ENCODE data around the gene DAB2IP.

DAB2IP gene

GRCh38 chr9:121818016-121818661 lies 166.7 kb downstream of the DAB2IP start:
- no peak for DNase-seq (ENCODE audit: low spot score)

- DNase-seq (ENCODE audit: low spot score) = no peak
These were observed 167.5 kb downstream of the DAB2IP start for GRCh38 chr9:121818841-121819427.

GRCh38 chr9:121819428-121820231 lies 168.2 kb downstream of the DAB2IP start:
- peak; percentile 72 for DNase-seq (ENCODE audit: low spot score)

GRCh38 chr9:121820286-121821005 lies 169.0 kb downstream of the DAB2IP start:
- DNase-seq (ENCODE audit: low spot score) = no peak

- DNase-seq (ENCODE audit: low spot score) = no peak
These were observed 169.9 kb downstream of the DAB2IP start for GRCh38 chr9:121821326-121821725.

- DNase-seq (ENCODE audit: low spot score) = no peak
These were observed 171.0 kb downstream of the DAB2IP start for GRCh38 chr9:121822093-121823085.

GRCh38 chr9:121823451-121824169 lies 172.2 kb downstream of the DAB2IP start:
- no peak for DNase-seq (ENCODE audit: low spot score)

- DNase-seq (ENCODE audit: low spot score) = no peak
These were observed 173.2 kb downstream of the DAB2IP start for GRCh38 chr9:121824651-121825030.

GRCh38 chr9:121825031-121825691 lies 173.7 kb downstream of the DAB2IP start:
- no peak for DNase-seq (ENCODE audit: low spot score)

GRCh38 chr9:121826711-121827110 lies 175.3 kb downstream of the DAB2IP start:
- no peak for DNase-seq (ENCODE audit: low spot score)

- DNase-seq (ENCODE audit: low spot score) = no peak
These were observed 176.0 kb downstream of the DAB2IP start for GRCh38 chr9:121827251-121827967.

GRCh38 chr9:121830441-121831140 lies 179.2 kb downstream of the DAB2IP start:
- DNase-seq (ENCODE audit: low spot score) = no peak

GRCh38 chr9:121831869-121832268 lies 180.4 kb downstream of the DAB2IP start:
- no peak for DNase-seq (ENCODE audit: low spot score)

GRCh38 chr9:121833061-121833460 lies 181.6 kb downstream of the DAB2IP start:
- no peak for DNase-seq (ENCODE audit: low spot score)
